DND-41 (cell line): ENCODE data around the gene FRMPD3.

Experiments
- ATAC-seq: fragments of 200-7000 bp; cut with Tn5 transposase; 3 replicates; pipeline ENCODE4 v1.9.1; 2021; ENCODE audit warnings: low read depth; ENCODE audit not compliant: insufficient read depth
- DNase-seq: peaks from one replicate; pipeline ENCODE4 v3.0.0-alpha.2; 2020
- H2AFZ ChIP-seq: 2 replicates; pipeline ENCODE4 v1.6.0; 2012; ENCODE audit warnings: low read depth, low read length
- H3K27ac ChIP-seq: 2 replicates; pipeline ENCODE4 v1.5.1; 2012; ENCODE audit warnings: low read length, inconsistent platforms
- H3K27me3 ChIP-seq: fragments of 200-600 bp; sonication (generic); 2 replicates; pipeline ENCODE4 v1.6.0; 2012; ENCODE audit warnings: low read length, mild to moderate bottlenecking, inconsistent platforms; ENCODE audit not compliant: insufficient read depth, poor library complexity
- H3K36me3 ChIP-seq: 2 replicates; pipeline ENCODE4 v1.5.1; 2012; ENCODE audit warnings: low read length, inconsistent platforms; ENCODE audit not compliant: insufficient read depth
- H3K4me1 ChIP-seq: 2 replicates; pipeline ENCODE4 v1.5.1; 2012; ENCODE audit warnings: mild to moderate bottlenecking, low read length; ENCODE audit not compliant: insufficient read depth
- H3K4me2 ChIP-seq: 2 replicates; pipeline ENCODE4 v1.6.0; 2012; ENCODE audit warnings: mild to moderate bottlenecking, moderate library complexity, low read length, inconsistent platforms; ENCODE audit not compliant: insufficient read depth
- H3K4me3 ChIP-seq, 2 experiments: fragments of 200-600 bp in 1 of 2; shearing (Covaris generic) in 1 of 2; 2 replicates each; pipeline ENCODE4 v1.5.1; 2012 to 2016; ENCODE audit warnings: inconsistent platforms in 2 of 2, low read length in 2 of 2, mild to moderate bottlenecking in 2 of 2, low read depth in 1 of 2, moderate library complexity in 1 of 2
- H3K79me2 ChIP-seq: 2 replicates; pipeline ENCODE4 v1.6.0; 2012; ENCODE audit warnings: low read length, inconsistent platforms; ENCODE audit not compliant: insufficient read depth
- H3K9ac ChIP-seq: 2 replicates; pipeline ENCODE4 v1.6.0; 2012; ENCODE audit warnings: low read depth, mild to moderate bottlenecking, inconsistent platforms, low read length, moderate library complexity
- H3K9me3 ChIP-seq: 2 replicates; pipeline ENCODE4 v1.5.1; 2012; ENCODE audit warnings: low read length, moderate library complexity, mild to moderate bottlenecking, inconsistent platforms; ENCODE audit not compliant: insufficient read depth, severe bottlenecking
- H4K20me1 ChIP-seq: 2 replicates; pipeline ENCODE4 v1.6.0; 2012; ENCODE audit warnings: low read length; ENCODE audit not compliant: insufficient read depth
- EZH2 ChIP-seq: IDR thresholded peaks from 3 replicates; pipeline ENCODE4 v1.6.1; 2012; ENCODE audit warnings: borderline replicate concordance, low read depth, mild to moderate bottlenecking, moderate library complexity, low read length, inconsistent platforms; ENCODE audit not compliant: severe bottlenecking
- TF ChIP-seq, protein P1 (sequence below): IDR thresholded peaks from 2 replicates; pipeline ENCODE4 v1.5.1; 2012; ENCODE audit warnings: borderline replicate concordance, low read length, moderate library complexity, mild to moderate bottlenecking; ENCODE audit not compliant: poor library complexity, severe bottlenecking; ENCODE audit errors: extremely low read depth

FRMPD3 gene

DNA sequence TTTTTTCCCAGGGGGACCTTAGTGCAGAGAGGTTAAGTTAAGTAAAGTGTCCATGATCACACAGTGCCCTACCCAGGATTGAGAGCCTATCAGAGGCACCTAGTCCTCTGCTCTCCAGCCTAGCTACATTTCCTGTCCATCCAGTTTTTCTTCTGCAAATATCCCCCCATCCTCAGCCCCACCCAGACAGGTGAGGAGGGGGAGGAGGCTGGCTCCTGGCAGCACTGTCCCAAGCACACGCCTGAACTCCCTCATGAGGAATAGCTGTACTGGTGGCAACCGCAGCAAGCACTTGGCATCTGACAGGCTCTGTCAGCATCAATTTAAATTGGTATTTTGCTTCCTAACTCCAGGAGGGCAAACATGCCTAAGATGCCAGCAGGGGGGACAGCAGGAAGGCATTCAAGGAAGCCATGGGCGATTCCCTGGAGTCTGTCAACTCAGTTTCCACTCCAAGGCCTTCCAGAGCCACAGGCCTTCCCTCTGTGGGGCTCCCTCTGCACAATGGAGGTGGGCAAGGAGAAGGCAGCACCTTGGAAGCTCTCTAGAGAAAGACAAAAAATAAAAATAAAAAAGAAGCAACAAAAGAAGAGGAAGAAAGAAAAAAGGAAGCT, 6.4 kb upstream of the FRMPD3 start:
- TF ChIP-seq EZH2 = no peak
- TF ChIP-seq, protein P1, sequence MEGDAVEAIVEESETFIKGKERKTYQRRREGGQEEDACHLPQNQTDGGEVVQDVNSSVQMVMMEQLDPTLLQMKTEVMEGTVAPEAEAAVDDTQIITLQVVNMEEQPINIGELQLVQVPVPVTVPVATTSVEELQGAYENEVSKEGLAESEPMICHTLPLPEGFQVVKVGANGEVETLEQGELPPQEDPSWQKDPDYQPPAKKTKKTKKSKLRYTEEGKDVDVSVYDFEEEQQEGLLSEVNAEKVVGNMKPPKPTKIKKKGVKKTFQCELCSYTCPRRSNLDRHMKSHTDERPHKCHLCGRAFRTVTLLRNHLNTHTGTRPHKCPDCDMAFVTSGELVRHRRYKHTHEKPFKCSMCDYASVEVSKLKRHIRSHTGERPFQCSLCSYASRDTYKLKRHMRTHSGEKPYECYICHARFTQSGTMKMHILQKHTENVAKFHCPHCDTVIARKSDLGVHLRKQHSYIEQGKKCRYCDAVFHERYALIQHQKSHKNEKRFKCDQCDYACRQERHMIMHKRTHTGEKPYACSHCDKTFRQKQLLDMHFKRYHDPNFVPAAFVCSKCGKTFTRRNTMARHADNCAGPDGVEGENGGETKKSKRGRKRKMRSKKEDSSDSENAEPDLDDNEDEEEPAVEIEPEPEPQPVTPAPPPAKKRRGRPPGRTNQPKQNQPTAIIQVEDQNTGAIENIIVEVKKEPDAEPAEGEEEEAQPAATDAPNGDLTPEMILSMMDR = no peak
- Histone ChIP-seq H3K4me3 (no peak overlapping the region), H3K36me3 (no peaks in the 10 kb centered on the region), H3K4me2 (no peak overlapping the region), H3K9me3 (no peaks in the 10 kb centered on the region), H3K79me2 (no peaks in the 10 kb centered on the region), H3K4me1 (no peaks in the 10 kb centered on the region), H2AFZ (no peak overlapping the region), H4K20me1 (no peaks in the 10 kb centered on the region), H3K27me3 (no peaks in the 10 kb centered on the region), H3K9ac (no peak overlapping the region), H3K27ac (no peak overlapping the region)
- no peak for DNase-seq
- ATAC-seq = no peak

DNA sequence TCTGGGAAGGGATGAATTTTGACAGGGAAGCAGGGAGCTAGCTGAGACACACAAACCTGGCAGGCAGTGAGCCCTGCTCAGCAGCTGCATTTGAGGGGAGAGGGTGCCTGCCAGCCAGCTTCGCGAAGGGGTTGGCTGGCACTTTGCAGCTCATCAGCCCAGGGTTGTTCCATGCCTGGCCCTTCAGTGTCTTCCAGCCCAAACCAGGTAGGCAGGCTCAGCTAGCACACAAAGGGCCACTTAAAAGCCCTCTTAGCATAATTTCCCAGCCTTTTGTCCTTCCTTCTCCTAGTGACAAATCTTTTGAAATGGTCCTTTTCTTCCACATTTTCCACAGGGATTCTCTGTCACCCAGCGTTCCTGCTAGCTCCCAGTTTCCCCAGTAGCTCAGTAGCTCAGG, 4.3 kb upstream of the FRMPD3 start:
- Histone ChIP-seq H3K4me1 (no peaks in the 10 kb centered on the region), H3K27me3 (no peaks in the 10 kb centered on the region), H3K27ac (no peak overlapping the region), H2AFZ (no peak overlapping the region), H3K9me3 (no peaks in the 10 kb centered on the region), H3K4me3 (no peak overlapping the region), H3K9ac (no peak overlapping the region), H3K36me3 (no peaks in the 10 kb centered on the region), H3K4me2 (no peak overlapping the region), H3K79me2 (no peaks in the 10 kb centered on the region), H4K20me1 (no peaks in the 10 kb centered on the region)
- no peak for TF ChIP-seq EZH2
- TF ChIP-seq, protein P1 = no peak
- ATAC-seq (no peak), DNase-seq (no peak)

DNA sequence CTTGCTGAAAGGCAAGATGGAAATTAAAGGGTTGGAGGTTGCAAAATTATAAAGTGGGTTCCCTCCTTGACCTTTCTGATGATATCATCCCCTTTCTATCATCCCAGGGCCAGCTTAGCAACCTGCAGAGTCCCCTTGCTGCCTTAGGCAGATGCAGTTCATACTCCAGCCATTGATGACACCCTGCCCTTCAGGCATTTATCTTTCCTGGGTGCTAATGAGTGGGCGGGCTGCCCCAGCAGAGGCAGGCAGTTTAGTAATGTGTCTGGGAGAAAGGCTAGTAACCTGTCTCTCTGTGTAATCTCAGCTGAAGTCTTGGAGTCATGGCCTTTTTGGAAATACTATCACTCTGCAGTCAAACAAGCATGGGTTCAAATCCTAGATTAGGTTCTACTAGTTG, 3.8 kb upstream of the FRMPD3 start:
- no peaks in the 10 kb centered on the region for H3K9me3 ChIP-seq
- no peaks in the 10 kb centered on the region for H3K79me2 ChIP-seq
- no peak overlapping the region for H3K9ac ChIP-seq
- H4K20me1 ChIP-seq = no peaks in the 10 kb centered on the region
- ATAC-seq = no peak
- no peaks in the 10 kb centered on the region for H3K27me3 ChIP-seq
- H3K4me2 ChIP-seq = no peak overlapping the region
- DNase-seq = no peak
- H3K27ac ChIP-seq = no peak overlapping the region
- H3K4me1 ChIP-seq = no peaks in the 10 kb centered on the region
- no peak overlapping the region for H2AFZ ChIP-seq
- no peaks in the 10 kb centered on the region for H3K36me3 ChIP-seq
- H3K4me3 ChIP-seq = no peak overlapping the region
- TF ChIP-seq EZH2 = no peak
- TF ChIP-seq, protein P1 = no peak

DNA sequence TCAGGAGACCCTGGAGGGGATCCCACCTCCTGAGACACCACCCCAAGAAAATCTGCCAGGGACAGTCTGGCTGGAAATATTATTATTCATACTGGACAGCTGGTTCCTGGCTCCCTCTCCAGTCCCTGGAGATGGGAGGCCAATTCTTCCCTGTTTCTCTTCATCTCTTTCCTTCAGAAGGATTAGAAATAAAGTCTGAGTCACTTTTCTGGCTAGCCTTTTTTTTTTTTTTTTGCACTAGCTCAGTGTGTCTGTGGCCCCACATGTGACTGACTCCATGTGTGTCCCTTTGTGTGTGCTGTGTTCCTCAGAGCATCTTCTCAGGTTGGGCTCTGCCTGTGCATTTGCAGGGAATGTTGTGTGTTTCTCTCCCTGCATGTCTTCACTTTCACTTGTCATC, 1.8 kb upstream of the FRMPD3 start:
- no peaks in the 10 kb centered on the region for H3K27me3 ChIP-seq
- no peak for ATAC-seq
- no peak overlapping the region for H2AFZ ChIP-seq
- no peak for DNase-seq
- no peaks in the 10 kb centered on the region for H3K79me2 ChIP-seq
- H3K36me3 ChIP-seq = no peaks in the 10 kb centered on the region
- TF ChIP-seq, protein P1 = no peak
- H3K9me3 ChIP-seq = no peaks in the 10 kb centered on the region
- H3K4me1 ChIP-seq = no peaks in the 10 kb centered on the region
- no peaks in the 10 kb centered on the region for H4K20me1 ChIP-seq
- H3K4me3 ChIP-seq = no peak overlapping the region
- H3K4me2 ChIP-seq = no peak overlapping the region
- no peak overlapping the region for H3K27ac ChIP-seq
- H3K9ac ChIP-seq = no peak overlapping the region
